T-helper 2 cell treated with Interferon-gamma antibody and Interleukin-4, amounts not matched to agents 5 μg/mL and 100 μg/mL, for 36 hours (primary cell): Measurements from ENCODE around the gene TNRC6B.
A peak's percentile ranks its signal among the peaks of the same experiment; 100 is the strongest.
"Not testable (repeated sequence)": the region's sequence is repeated elsewhere in the genome, so short reads cannot be mapped to it uniquely, and the experiment has no call there.

ENCODE experiments used
- DNase-seq: peaks from one replicate; pipeline ENCODE4 v3.0.0; 2021; ENCODE audit warnings: low spot score
- H3K27ac Mint-ChIP-seq: one replicate; pipeline ENCODE4 v1.8.0; 2021; ENCODE audit warnings: mild to moderate bottlenecking, mixed read lengths
- H3K27me3 Mint-ChIP-seq: one replicate; pipeline ENCODE4 v1.8.0; 2021; ENCODE audit warnings: low read depth, mixed read lengths
- H3K36me3 Mint-ChIP-seq: one replicate; pipeline ENCODE4 v1.8.0; 2021; ENCODE audit warnings: low read depth, mixed read lengths
- H3K4me1 Mint-ChIP-seq: one replicate; pipeline ENCODE4 v1.8.0; 2021; ENCODE audit warnings: low read depth, mixed read lengths
- H3K4me3 Mint-ChIP-seq: one replicate; pipeline ENCODE4 v1.8.0; 2022; ENCODE audit warnings: mild to moderate bottlenecking, moderate library complexity, mixed read lengths
- H3K9me3 Mint-ChIP-seq: one replicate; pipeline ENCODE4 v1.8.0; 2021; ENCODE audit warnings: mixed read lengths

TNRC6B gene

DNA sequence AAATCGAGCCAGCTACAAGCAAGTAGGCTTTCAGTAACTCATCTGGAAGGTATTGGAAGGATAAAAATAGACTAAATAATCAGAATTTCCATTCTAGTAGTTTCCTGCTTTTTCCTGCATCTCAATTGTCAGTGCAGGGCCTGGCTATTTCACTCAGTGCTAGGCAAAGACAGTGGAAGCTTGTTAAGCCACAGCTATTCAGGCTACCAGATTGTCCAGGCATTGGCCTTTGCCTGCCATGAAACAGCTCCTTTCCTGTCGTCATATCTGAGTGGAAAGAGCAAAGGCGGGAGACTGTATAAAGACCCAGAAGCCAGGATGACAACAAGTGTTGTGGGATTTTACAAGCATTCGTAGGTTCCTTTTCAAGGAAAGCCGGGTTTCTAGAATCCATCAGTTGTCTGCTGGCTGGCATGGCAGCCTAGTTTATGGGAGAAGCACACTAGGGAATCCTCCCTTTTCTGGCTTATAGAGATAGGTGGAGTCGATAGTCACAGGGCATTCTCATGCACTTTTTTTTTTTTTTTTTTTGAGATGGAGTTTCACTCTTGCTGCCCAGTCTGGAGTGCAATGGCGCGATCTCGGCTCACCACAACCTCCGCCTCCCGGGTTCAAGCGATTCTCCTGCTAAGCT lies 2.0 kb upstream of the TNRC6B start:
- Mint-ChIP-seq H3K27me3 (no peaks in the 10 kb centered on the region), H3K4me3 (peak overlapping the region; percentile 92), H3K36me3 (peaks cover 8% of the 10 kb centered on the region), H3K4me1 (peaks cover 38% of the 10 kb centered on the region), H3K9me3 (no peaks in the 10 kb centered on the region), H3K27ac (peak overlapping the region; percentile 60)
- no peak for DNase-seq

DNA sequence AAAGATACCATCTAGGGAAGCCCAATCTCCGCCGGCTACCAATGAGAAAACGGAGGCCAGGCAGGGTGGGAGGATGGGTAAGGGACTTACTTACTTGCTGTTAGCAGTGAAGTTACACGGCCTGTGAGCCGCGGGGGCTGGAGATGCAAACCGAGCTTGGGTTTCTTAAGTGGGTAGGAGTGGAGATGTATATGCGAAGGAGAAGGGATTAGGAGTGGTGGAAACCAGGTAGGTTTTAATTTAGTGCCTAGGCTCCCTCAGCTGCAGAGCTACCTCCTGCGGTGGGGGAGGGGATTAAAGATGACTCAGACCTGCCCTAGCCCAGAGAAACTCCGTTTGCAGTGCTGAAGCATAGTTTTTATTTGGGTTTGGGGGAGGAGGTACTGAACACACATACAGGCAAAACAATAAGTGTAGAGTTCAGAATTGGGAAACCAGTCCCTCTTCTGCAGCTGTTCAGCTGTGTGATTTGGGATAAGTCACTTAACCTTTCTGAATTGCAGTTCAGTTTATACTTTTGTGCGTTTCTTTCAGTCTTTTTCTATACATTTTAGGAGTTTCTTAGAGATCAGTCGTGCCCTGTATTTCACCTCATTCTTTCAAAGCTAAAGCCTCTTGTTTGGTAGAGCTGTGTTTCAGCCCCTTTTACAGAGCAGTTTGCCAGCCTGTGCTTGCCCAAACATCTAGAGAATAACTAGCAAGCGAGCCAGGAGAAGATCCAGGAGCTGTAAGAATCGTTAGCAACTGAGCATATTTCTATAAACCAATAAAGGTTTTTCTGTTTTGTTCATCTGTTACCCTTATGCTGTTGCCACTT lies 596 bp upstream of the TNRC6B start:
- Mint-ChIP-seq H3K9me3 (no peaks in the 10 kb centered on the region), H3K36me3 (peaks cover 8% of the 10 kb centered on the region), H3K27me3 (no peaks in the 10 kb centered on the region), H3K27ac (peak overlapping the region; percentile 96), H3K4me3 (peak overlapping the region; percentile 92), H3K4me1 (peaks cover 39% of the 10 kb centered on the region)
- peak; percentile 77 for DNase-seq

DNA sequence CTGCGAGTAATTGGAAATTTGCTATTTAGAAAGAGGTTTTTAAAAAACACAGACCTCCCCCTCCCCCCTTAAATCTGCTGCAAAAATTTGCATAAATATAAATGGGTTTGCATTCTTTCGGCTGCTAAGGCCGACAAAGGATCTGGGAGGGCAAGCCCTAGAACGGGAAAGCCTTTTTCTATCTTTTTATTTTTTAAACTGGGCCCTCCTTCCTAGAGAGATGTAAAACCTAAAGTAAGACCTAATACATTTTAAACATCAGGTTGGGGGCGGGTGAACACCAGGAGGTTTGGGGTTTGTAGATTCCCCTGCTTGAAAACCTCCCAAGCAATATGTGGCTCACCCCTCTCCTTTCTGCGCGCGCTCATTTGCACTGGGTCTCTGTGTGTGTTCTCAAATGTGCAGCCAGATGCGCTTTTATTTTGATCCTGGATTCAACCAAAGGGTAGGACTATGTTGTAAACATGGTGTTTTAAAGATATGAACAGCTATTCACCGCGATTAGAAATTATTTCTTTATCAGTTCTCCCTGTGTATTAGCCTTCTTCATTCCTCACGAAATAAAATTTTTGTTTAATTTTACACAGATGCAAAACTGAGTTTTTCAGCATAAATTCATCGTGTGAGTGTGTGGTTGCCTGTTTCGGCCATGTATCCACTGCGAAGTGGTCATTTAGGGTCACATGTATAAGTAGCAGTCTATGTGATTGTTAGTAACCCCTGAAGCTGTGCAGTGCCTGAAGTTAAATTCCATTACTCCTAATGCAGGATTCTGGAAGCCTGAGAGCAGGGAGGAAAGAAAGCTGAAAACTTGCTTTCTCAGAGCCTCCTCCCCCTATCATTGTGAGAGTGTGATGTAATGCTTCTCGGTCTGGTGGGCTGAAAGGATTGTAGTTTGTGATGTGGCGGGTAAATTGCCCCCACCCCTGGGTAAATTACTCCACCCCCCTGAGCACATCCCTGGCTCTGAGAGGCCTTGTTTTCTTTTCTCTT lies 988 bp downstream of the TNRC6B start:
- H3K4me1 Mint-ChIP-seq = peaks cover 53% of the 10 kb centered on the region
- H3K4me3 Mint-ChIP-seq = peak overlapping the region; percentile 92
- DNase-seq = peak; percentile 29
- H3K9me3 Mint-ChIP-seq = no peaks in the 10 kb centered on the region
- H3K27me3 Mint-ChIP-seq = no peaks in the 10 kb centered on the region
- peak overlapping the region; percentile 96 for H3K27ac Mint-ChIP-seq
- H3K36me3 Mint-ChIP-seq = peaks cover 8% of the 10 kb centered on the region

DNA sequence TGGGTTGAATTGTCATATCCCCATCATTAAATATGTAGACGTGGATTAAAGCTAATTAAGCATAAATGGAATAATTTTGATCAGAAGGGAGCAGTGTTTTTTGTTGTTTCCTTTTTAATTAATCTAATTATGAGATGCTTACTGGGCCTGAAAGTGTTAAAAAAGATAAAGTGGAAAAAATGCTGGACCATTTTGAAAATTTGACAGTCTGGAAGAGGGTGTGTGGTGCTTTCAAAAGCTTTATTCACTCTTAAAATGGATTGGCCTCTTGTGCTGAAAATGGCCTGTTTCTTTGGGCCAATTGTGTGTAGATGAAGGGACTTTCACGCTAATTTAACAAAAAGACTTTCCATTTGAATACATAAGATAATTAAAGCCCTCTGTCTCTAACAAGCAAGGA lies 1.8 kb downstream of the TNRC6B start:
- H3K9me3 Mint-ChIP-seq = no peaks in the 10 kb centered on the region
- peaks cover 12% of the 10 kb centered on the region for H3K36me3 Mint-ChIP-seq
- DNase-seq = no peak
- no peaks in the 10 kb centered on the region for H3K27me3 Mint-ChIP-seq
- peak overlapping the region; percentile 92 for H3K4me3 Mint-ChIP-seq
- H3K4me1 Mint-ChIP-seq = peaks cover 59% of the 10 kb centered on the region
- peak overlapping the region; percentile 96 for H3K27ac Mint-ChIP-seq

DNA sequence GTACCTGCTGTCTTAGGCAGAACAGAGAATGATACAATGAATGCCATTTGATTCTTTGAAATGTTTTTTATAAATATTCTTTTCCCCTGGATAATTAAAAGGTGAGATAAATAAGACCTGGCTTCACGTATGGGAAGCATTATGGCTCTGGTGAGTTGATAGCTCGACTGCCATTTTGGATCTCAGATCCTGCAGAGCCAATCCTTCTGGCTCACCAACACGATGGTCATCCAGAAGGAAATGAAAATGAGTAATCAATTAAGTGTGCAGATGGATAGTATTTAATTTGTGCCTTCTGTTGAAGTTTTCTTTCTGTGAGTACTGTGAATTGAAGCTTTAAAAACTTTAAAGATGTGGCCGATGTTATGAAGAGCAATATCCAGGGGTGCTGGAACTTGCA lies 2.7 kb downstream of the TNRC6B start:
- Mint-ChIP-seq H3K4me3 (peak overlapping the region; percentile 92), H3K27me3 (no peaks in the 10 kb centered on the region), H3K9me3 (no peaks in the 10 kb centered on the region), H3K27ac (peak overlapping the region; percentile 78), H3K36me3 (peaks cover 14% of the 10 kb centered on the region), H3K4me1 (peaks cover 61% of the 10 kb centered on the region)
- DNase-seq = no peak

DNA sequence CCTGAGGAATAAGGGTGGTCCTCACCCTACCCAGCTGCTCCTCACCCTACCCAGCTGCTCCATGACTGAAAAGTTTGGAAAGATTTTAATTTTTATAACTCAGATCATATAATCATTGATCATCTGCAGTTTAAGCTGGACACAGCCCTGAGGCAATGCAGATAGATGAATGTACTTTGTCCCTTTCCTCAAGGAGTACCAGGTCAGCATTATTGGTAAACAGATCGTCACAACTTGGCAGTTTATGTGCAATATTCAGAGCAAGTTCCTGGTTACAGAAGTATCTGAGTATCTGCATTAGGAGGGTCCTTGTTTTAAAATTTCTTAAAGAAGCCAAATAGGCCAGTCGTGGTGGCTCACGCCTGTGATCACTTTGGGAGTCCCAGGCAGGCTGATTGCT lies 3.6 kb downstream of the TNRC6B start:
- Mint-ChIP-seq H3K9me3 (no peaks in the 10 kb centered on the region), H3K27ac (no peak overlapping the region), H3K4me1 (peaks cover 59% of the 10 kb centered on the region), H3K27me3 (no peaks in the 10 kb centered on the region), H3K36me3 (peaks cover 21% of the 10 kb centered on the region), H3K4me3 (no peak overlapping the region)
- no peak for DNase-seq

DNA sequence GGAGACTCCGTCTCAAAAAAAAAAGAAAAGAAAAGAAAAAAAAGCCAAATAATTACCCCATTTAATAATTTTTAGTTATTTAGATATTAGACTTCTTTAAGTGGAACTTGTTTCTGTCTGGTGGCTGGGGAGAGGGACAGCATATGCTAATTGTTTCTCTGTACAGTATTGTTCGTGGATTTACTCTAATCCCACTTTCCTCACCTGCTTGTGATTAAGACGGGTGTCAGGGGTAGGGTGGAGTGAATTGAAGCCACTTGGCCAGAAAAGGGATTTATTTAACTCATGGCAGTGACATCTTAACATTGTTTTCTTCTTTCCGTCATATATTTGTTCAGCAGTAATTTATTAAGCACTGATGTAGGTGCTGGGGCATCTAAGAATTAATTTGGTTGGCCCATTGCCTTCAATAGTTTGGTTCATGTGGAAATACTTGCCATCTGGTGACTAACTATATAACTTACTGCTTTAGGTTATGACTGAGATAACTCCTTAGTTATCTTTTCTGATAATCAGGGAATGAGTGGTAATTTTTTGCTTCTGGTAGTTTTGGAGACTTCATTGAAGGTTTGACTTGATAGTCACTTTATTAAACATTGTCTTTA lies 4.6 kb downstream of the TNRC6B start:
- no peaks in the 10 kb centered on the region for H3K9me3 Mint-ChIP-seq
- peaks cover 49% of the 10 kb centered on the region for H3K4me1 Mint-ChIP-seq
- no peaks in the 10 kb centered on the region for H3K27me3 Mint-ChIP-seq
- no peak for DNase-seq
- H3K27ac Mint-ChIP-seq = no peak overlapping the region
- H3K4me3 Mint-ChIP-seq = peak overlapping the region; percentile 47
- H3K36me3 Mint-ChIP-seq = peaks cover 21% of the 10 kb centered on the region

DNA sequence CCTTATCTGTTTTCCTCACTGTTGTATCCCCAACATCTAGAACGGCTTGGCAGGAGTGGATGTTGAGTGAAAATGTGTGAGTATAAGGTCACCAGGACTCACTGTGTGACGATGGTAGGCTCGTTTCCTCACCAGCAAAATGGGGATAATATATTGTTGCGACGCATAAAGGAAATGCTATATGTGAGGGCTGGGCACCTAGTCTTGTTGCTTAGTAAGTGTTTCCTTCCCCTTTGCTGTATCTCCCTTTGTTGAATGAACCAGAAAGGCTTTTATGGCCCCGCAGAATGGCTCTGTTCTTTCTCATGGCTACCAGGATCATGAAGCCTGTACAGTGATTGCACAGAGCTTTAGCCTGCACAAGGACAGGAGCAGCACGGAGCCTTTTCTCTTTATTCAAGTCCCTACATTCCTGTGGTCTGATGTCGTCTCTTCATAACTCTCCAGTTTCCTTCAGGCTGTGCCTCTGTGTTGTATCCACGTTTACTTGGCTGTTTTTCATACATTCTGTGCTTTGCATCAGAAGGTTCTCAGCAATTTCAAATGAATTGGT lies 5.4 kb downstream of the TNRC6B start:
- H3K4me1 Mint-ChIP-seq = peaks cover 47% of the 10 kb centered on the region
- no peaks in the 10 kb centered on the region for H3K27me3 Mint-ChIP-seq
- peaks cover 19% of the 10 kb centered on the region for H3K36me3 Mint-ChIP-seq
- peak overlapping the region; percentile 47 for H3K4me3 Mint-ChIP-seq
- no peak for DNase-seq
- H3K9me3 Mint-ChIP-seq = no peaks in the 10 kb centered on the region
- peak overlapping the region; percentile 49 for H3K27ac Mint-ChIP-seq

DNA sequence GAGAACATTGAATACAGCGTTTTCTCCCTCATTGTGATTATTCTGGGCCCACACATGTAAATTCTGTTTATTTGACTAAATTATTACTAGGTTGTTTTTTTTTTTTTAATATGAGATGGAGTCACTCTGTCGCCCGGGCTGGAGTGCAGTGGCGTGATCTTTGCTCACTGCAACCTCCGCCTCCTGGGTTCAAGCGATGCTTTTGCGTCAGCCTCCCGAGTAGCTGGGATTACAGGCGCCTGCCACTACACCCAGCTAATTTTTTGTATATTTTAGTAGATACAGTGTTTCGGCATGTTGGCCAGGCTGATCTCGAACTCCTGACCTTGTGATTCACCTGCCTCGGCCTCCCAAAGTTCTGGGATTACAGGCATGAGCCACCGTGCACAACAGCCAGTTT lies 5.9 kb downstream of the TNRC6B start:
- H3K36me3 Mint-ChIP-seq = peaks cover 19% of the 10 kb centered on the region
- H3K27ac Mint-ChIP-seq, H3K9me3 Mint-ChIP-seq, DNase-seq, H3K27me3 Mint-ChIP-seq: not testable (repeated sequence)
- peak overlapping the region; percentile 47 for H3K4me3 Mint-ChIP-seq
- H3K4me1 Mint-ChIP-seq = peaks cover 47% of the 10 kb centered on the region

DNA sequence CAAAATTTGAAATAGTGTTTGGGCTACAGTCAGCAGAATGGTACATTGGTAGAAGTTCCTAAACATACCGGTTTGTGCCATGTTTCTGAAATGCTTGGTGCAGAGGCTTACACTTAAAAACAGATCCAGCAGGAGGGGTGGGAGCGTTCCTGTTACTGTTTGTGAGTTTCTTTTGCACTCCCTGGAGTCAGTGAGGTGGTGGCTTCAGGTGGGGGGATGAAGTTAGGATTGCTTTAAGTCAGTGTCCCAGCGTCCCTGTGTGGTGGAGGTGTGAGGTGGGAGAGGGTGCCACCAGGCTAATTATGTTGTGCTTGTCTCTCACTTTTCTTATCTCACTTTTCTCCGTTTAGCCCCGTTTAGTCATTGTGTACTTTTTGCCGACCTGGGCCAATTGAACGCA lies 9.7 kb downstream of the TNRC6B start:
- no peak for DNase-seq
- Mint-ChIP-seq H3K4me1 (peaks cover 37% of the 10 kb centered on the region), H3K27me3 (no peaks in the 10 kb centered on the region), H3K9me3 (no peaks in the 10 kb centered on the region), H3K27ac (no peak overlapping the region), H3K36me3 (peaks cover 17% of the 10 kb centered on the region), H3K4me3 (no peak overlapping the region)

DNA sequence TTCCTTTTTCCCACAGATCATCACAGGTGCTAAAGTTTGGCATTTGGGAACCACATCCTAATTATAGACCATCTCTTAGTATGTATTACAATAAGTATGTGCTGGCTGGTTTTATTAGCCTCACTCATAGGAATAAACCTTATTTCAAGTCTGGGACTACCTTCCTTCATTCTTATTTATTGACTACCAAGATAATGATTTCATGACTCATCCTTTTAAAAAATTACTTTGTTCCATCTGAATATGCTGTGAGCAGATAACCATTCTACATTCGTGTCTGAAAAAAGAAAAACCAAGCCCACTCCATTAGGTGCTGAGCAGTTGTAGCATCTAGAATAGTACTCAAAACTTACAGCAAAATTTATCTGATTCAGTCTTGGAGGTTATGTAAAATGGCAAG lies 12.3 kb downstream of the TNRC6B start:
- Mint-ChIP-seq H3K4me1 (peaks cover 28% of the 10 kb centered on the region), H3K9me3 (no peaks in the 10 kb centered on the region), H3K27ac (no peak overlapping the region), H3K4me3 (no peak overlapping the region), H3K36me3 (peaks cover 16% of the 10 kb centered on the region), H3K27me3 (no peaks in the 10 kb centered on the region)
- DNase-seq = no peak

DNA sequence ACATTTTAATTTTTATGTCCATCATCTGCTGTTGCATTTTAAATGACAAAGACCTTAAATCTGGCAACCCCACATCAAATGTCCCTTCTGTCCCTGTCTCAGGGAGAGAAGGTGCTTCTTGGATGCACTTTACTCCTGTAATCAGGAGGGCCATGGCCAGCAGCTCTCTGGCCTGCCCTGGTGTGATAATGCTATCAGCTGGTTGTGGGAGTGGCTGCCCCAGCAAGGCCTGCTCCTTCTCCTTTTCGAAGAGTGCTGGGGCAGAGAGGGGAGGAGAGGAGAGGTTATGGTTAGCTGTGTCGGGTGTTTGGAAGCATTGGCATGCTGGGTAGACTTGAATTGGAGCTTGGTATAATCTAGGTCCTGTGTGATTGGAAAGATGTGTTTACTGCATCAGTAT lies 12.8 kb downstream of the TNRC6B start:
- H3K27ac Mint-ChIP-seq = no peak overlapping the region
- no peaks in the 10 kb centered on the region for H3K27me3 Mint-ChIP-seq
- peaks cover 25% of the 10 kb centered on the region for H3K4me1 Mint-ChIP-seq
- H3K36me3 Mint-ChIP-seq = peaks cover 13% of the 10 kb centered on the region
- H3K9me3 Mint-ChIP-seq = no peaks in the 10 kb centered on the region
- DNase-seq = no peak
- H3K4me3 Mint-ChIP-seq = no peak overlapping the region
